AG09309 (cell line): ENCODE measurements around the gene CDC20.

ENCODE experiments used
- DNase-seq: peaks from one replicate; pipeline ENCODE4 v3.0.0-alpha.2; 2010; ENCODE audit warnings: low read depth
- H3K4me3 ChIP-seq: 2 replicates; pipeline ENCODE4 v1.5.1; 2011; ENCODE audit warnings: mild to moderate bottlenecking, low read depth, low read length, moderate library complexity; ENCODE audit not compliant: control insufficient read depth
- TF ChIP-seq, protein P1 (sequence below): IDR thresholded peaks from 2 replicates; pipeline ENCODE4 v1.5.1; 2011; ENCODE audit warnings: mild to moderate bottlenecking, low read depth, low read length, inconsistent platforms; ENCODE audit not compliant: insufficient read depth, control insufficient read depth; ENCODE audit errors: missing control alignments

Gene CDC20

DNA sequence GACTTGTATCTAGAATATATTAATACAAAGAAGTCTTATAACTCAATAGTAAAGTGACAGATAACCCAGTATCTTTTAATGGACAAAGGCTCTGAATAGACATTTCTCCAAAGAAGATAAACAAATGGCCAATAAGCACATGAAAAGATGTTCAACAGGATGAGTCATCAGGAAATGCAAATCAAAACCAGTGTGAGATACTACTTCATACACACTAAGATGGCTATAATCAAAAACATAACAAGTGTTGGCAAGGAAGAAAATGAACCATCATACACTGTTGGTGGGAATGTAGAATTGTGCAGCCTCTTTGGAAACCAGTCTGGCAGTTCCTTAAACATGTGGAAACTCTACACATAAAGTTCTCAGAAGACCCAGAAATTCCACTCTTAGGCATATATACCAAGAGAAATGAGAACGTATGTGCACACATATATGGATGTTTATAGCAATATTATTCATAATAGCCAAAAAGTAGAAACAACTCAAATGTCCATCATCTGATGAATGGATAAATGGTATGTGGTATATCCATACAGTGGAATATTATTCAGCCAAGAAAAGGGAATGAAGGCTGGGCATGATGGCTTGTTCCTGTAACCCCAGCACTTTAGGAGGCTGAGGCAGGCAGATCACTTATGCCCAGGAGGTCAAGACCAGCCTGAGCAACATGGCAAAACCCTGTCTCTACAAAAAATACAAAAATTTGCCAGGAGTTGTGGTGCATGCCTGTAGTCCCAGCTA lies 31.1 kb upstream of the CDC20 start:
- no peak for DNase-seq
- no peak overlapping the region for H3K4me3 ChIP-seq
- TF ChIP-seq, protein P1, sequence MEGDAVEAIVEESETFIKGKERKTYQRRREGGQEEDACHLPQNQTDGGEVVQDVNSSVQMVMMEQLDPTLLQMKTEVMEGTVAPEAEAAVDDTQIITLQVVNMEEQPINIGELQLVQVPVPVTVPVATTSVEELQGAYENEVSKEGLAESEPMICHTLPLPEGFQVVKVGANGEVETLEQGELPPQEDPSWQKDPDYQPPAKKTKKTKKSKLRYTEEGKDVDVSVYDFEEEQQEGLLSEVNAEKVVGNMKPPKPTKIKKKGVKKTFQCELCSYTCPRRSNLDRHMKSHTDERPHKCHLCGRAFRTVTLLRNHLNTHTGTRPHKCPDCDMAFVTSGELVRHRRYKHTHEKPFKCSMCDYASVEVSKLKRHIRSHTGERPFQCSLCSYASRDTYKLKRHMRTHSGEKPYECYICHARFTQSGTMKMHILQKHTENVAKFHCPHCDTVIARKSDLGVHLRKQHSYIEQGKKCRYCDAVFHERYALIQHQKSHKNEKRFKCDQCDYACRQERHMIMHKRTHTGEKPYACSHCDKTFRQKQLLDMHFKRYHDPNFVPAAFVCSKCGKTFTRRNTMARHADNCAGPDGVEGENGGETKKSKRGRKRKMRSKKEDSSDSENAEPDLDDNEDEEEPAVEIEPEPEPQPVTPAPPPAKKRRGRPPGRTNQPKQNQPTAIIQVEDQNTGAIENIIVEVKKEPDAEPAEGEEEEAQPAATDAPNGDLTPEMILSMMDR, result no peak

DNA sequence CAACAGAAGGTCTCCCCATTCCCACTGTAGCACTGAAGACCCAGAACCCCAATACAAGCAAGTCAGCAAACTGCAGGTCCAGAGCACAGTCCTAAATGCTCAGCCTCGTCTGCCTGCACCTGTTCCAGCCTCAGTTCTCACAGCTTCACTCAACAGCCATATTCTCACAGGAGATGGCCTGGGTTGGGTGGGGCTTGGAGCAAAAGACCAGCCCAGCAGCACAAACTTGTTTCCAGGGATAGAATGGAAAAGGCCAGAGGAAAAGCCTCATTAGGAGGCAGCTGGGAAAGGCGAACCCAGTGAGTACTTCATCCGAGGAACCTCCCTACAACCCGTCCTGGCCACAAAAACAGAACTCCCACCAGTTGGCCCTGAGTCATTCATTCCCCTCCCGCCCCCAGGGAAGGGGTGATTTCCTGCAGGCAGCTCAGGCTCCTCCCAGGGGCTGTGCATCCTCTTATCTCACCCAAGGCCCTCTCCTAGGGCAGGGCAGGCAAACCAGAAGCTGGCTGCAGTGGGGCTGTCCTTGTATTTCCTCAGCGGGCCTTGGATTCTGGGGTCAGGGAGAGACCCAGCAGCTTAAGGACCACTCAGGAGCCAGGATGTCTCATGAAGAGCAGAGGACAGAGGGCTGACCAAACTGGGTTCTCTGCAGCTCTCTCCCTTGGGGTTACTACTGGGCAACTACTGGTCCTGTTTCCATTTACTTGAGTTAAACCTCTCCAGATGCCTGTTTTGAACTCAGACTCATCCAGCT lies 28.6 kb upstream of the CDC20 start:
- H3K4me3 ChIP-seq, result no peak overlapping the region
- DNase-seq, result no peak
- TF ChIP-seq, protein P1, result no peak

DNA sequence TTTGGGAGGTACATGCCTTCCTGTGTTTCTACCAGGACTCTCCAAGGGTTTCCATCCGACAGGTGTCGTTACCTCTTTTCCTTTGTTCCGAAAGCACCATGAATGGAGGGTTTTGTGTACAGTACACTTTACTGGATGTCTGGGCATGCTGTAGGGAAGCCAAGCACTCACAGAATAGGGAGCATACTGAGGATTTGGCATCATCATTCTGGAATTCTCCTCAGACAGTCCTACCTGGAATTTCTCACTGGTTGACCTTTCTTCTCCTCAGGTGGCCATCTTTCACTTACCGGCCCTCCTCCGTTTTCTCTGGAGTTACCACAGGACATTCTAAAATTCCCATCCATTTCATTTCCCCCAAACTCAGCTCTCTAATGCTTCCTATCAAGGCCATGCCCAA lies 27.1 kb upstream of the CDC20 start:
- H3K4me3 ChIP-seq, result no peak overlapping the region
- TF ChIP-seq, protein P1, result no peak
- DNase-seq, result no peak

DNA sequence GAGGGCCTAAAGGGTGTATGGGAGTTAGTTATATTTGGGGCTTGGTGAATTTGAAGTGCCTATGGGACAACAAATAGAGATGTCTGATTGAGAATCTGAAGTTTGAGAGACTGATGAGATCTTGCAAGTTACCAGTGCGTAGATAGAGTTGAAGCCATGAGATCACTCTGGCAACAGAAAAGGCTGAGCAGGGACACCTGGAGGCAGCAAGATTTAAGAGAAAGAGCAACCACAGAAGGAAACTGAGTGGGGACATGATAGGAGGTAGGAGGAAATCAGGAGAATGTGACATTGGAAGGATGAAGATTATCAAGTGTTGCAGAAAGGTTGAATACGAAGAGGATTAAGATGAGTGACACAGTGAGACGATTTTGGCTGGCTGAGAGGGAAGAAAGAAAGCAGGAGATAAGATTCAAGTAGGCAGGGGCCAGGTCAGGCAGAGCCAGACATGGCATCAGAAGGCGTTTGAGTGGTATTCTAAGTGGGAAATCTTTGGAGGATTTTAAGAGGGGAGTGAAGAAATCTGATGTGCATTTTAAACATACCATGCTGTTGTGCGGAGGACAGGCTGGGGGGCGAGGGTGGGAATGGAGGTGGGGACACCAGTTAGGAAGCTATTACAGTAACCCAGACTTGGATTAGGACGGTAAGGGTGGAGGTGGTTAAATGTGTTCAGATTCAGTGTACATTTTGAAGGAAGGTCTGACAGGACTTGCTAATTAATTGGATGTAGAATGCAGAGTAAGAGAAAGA lies 24.2 kb upstream of the CDC20 start:
- TF ChIP-seq, protein P1, result no peak
- DNase-seq, result no peak
- no peak overlapping the region for H3K4me3 ChIP-seq

DNA sequence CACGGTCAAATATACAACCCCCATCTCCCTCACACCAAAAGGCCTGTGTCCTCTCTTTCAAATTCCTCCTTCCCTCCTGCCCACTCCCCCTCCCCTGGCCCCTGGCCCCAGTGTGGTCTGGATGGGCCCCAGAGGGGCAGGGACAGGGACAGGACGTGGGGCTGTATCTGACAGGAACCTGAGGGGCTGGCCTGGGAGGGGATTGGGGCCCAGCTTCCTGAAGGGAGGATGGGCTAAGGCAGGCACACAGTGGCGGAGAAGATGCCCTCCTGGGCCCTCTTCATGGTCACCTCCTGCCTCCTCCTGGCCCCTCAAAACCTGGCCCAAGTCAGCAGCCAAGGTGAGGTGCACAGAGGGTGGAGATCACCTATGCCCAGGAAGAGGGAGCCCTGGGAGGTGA lies 21.2 kb upstream of the CDC20 start, which contains the start of gene MPL:
TSS of gene MPL (plus strand) at position 231 of the 400 bp plus-strand sequence. CDS start at position 262, 31 bp downstream.
- TF ChIP-seq, protein P1, result no peak
- H3K4me3 ChIP-seq, result no peak within 1 kb of the TSS
- DNase-seq, result no peak

DNA sequence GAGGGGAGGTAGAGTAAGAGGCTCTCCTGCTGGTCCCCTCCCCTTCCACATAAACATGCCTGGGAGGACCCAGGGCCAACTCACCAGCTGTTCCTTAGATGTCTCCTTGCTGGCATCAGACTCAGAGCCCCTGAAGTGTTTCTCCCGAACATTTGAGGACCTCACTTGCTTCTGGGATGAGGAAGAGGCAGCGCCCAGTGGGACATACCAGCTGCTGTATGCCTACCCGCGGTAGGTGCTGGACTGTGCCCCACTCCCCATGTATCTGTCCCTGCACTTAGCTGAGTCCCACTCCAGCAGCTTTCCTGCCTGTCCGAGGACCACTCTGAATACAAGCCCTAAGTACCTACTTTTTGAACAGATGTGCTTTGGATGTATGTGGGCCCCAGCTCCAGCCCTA lies 20.8 kb upstream of the CDC20 start:
- TF ChIP-seq, protein P1, result no peak
- DNase-seq, result no peak
- H3K4me3 ChIP-seq, result no peak overlapping the region
